Left forelimb (tissue), 1 donor: ENCODE measurements around the gene ACADL.

Source experiments
- DNase-seq: peaks from one replicate; pipeline ENCODE4 v3.0.0-alpha.2; 2018; ENCODE audit warnings: low spot score

The ACADL gene

DNA sequence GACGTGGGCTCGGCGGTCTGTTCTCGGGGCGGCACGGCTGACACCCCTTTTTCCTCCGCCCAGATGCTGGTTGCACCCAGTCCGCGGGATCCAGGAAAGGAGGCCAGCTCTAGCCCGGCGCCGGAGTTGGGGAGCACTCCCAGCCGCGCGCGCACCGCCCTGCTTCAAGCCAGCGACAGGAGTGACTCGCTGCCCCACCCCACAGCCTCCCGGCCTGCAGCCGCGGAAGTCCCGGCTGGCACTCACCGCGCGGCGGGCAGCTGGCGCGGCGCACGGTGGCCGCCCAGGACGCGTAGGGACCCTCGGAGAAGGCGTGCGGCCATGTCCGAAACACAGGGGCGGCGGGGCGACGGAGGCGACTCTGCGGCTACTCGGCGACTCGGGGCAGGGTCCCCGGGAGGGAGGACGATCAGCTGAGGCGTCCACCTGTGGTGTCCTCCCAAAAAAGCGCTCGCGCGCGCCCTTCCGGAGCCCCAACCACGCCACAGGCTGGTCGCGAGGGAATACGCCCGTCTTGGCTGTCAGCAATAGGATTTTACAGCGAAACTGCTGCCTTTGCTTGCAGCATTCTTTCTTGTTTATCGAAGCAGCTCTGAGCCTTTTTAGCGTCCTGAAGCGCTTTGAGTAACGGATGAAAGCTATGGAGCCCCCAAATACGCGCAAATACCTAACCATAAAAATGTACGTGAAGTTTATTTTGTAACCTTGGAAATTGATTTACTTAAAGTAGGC lies at the start of gene ACADL:
Gene ACADL, minus strand, starts transcription at position 507 of the 732 bp plus-strand sequence. Its CDS starts 184 bp downstream, at position 323.
- DNase-seq: peak; percentile 73

DNA sequence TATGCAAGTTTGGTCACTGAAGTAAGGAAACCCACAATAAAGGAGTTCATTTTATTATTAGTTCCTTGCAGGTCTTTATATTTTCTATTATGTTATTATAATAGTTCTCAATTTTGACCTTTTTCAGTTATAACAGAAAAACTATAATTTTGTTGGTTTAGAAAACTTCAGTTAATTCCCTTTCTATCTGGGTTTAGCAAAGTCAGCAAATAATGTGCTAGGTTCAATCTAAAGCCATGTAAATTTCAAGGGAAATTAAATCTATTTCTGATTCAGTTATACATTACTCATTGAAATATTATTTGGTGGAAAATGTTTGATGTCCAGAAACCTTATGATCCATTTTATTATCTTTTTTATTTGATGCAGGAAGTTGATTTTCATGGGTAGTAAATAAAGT lies 46.1 kb upstream of the ACADL start:
- DNase-seq: no peak

DNA sequence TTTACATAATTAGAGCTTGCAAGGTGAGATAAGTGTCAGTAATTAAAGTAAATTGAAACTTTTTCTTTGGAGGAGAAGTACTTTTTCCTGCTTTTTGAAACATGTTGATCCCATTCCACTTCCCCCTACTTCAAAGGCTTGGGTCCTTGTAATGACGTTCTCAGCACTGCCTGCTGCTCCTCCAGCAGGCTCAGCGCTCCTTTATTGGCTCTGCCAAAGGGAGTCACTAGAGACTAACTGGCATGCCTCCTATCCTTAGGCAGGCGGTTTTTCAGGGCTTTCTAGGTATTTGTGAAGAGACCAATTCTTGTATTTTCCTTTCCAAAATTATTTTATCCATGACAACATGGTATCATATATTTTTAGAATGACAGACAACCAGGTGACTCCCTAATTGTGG lies 43.9 kb upstream of the ACADL start:
- no peak for DNase-seq

DNA sequence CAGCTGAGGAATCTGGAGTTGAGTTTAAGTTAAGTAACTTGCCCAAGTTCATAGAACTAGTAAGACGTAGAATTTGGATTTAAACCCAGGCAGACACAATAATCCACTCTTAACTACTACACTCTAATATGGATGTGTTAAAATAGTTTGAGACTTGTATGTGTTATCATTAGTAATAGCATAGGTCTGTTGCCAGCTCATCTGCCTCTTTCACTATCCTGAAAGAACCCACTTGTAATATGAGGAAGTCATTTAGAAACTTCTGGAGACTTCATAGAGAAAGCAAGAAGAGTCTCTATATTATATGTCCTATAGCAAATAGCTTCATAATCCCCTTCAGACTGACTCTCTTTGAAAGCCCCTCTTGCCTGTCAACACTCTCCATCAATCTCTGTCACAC lies 43.0 kb upstream of the ACADL start:
- DNase-seq: no peak

- no peak for DNase-seq
These were observed 42.5 kb upstream of the ACADL start for GRCh38 chr2:210267698-210268097.

DNA sequence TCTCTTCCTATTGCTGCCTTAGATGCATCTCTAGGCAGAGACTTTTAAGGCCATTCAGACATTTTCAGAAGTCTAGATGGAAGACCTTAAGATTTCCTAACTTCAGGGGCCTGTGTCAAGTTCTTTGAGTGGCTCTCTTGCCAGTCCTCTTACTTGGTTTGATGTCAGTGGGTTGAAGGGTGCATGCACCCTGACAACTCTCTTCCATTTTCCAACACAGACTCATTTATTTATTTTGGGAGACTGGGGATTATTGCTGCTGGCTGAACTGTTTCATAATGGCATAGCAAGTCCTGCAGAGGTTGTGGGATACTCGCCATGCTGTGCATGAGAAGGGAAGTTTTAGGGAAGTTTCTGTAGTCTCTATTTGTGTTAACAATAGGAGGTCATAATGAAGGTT lies 39.0 kb upstream of the ACADL start:
- DNase-seq: no peak

DNA sequence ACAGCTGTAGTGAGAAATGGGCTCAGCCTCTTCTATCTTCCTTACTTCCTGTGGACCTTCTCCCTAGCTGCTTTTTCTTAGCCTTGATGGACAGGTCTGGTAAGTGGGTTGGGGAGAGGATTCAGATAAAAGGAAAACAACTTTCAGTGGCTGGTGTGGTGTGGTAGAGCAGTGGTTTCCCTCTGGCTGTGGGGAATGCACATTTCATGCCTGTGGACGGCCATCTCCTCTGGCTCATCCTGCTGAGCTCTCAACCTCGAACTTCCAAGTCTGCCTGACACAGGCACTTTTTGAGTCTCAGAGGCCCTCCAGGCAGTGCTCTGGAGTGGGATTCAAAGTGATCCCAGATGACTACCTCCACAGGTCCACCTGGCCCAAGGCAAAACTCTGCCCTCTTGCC lies 38.6 kb upstream of the ACADL start:
- no peak for DNase-seq

- no peak for DNase-seq
These were observed 36.8 kb upstream of the ACADL start for GRCh38 chr2:210262036-210262435.

DNA sequence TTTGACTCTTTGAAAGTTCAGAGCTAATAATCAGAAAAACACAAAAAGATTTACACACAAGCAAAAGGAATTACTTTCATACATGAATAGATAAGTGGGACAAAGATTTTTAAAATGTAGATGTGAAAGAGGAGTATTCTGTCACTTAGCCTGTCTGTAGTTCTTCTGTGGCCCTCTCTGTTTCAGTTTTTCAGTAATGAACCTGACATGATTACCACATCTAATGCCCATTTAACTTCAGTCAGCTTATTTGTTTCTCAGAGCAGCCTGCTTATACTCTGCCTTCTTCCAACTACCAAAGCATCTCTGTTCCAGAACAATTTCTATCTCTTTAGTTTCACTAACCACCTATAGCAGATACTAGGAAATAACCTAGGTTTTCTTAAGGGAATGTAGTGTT lies 34.4 kb upstream of the ACADL start:
- DNase-seq: no peak

GRCh38 chr2:210252699-210253606 lies 27.7 kb upstream of the ACADL start:
- DNase-seq: no peak

GRCh38 chr2:210250622-210251021 lies 25.4 kb upstream of the ACADL start:
- no peak for DNase-seq

- no peak for DNase-seq
These were observed 8.2 kb upstream of the ACADL start for GRCh38 chr2:210233487-210233886.

DNA sequence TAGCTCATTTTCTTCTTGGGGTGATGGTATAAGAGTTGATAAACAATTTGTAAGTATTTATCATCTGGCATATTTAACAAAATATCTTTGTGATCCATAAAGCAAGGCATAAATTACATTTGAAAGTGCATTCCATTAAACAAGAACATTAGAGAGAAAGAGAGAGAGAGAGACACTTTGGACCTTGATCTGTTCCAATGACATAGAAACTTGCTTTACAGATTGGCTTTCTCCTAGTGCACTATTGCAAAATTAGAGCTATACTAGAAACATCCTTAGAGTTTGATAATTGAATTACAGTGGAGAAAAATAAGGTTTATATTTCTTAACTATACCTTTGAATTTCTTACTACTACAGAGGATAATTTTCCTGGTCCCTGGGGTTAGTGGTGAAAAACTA lies 5.7 kb upstream of the ACADL start:
- no peak for DNase-seq

GRCh38 chr2:210230518-210230917 lies 5.3 kb upstream of the ACADL start:
- DNase-seq: no peak

- DNase-seq: no peak
These were observed 3.3 kb upstream of the ACADL start for GRCh38 chr2:210228586-210228985.

- no peak for DNase-seq
These were observed 2.2 kb upstream of the ACADL start for GRCh38 chr2:210227290-210228088.

DNA sequence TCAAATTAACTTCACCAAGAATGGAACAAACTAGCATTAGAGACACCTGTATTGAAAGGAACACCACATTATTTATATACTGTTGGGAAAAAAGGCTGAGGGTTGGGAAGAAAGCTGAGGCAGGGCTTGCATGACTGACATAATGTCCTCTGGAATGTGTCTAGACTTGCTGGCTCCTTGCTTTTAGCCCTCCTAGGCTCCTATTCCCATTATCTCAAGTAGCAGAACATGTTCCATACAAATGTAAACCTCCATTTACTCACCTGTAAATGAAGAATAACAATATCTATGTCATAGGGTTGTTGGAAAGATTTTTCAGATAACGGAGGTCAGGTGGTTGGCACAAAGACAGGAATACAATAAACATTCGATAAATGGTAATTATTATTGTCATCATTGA lies 976 bp upstream of the ACADL start:
- DNase-seq: no peak

GRCh38 chr2:210224591-210224940 lies 681 bp downstream of the ACADL start:
- DNase-seq: no peak

GRCh38 chr2:210215120-210215519 lies 10.1 kb downstream of the ACADL start:
- DNase-seq: no peak

DNA sequence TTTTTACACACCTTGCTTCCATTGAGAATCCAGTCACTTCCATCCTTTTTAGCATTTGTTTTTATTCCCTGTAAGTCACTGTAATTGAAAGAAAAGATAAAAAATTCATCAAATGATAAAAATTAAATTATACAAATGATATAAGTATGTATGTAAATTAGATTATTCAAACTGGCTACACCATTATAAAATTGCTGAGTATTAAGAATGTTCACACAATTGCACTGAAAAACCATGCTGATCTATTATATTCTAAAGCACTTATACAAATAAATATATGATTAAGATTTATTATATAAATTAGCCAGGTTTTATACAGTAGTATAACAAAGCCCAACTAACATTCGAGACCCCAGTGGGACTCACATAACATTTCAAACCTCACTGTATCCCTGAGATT lies 15.1 kb downstream of the ACADL start:
- DNase-seq: no peak

DNA sequence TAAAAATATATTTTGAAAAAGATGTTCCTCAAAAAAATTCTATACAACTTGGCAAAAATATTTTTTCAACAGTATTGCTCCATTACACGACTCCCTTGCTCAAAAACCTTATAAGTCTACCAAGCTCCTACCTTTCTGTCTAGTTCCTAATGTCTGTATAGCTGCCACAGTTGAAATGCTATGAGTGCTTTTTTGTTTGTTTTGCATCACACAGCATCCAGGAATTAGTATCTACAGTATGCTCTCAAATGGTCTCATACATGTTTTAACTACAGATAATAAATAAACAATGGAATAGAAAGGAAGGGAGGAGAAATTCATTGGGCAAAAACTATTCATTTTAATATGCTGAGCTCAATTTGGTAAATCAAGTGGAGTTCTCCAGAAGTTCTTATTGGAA lies 17.3 kb downstream of the ACADL start:
- DNase-seq: no peak

GRCh38 chr2:210203558-210203957 lies 21.7 kb downstream of the ACADL start:
- DNase-seq: no peak

- DNase-seq: no peak
These were observed 22.1 kb downstream of the ACADL start for GRCh38 chr2:210203147-210203546.
